ENCODE data around the gene GLE1. TPM values are rescaled to one million over a fixed set of nuclear protein-coding genes. Genes with fewer than 3 reads are reported as not detected.
A peak's percentile ranks its signal among the peaks of the same experiment; 100 is the strongest.

GLE1 gene
- total RNA-seq, 1 donor from 2014 or later: 18.8 TPM

- intact Hi-C loops (cut with micrococcal nuclease): no loop called here
- no peak for DNase-seq
- H3K4me3 ChIP-seq: peak overlapping the region; percentile 90
These were observed 47.3 kb upstream of the GLE1 start for GRCh38 chr9:128457207-128457606.

GRCh38 chr9:128459011-128459410, 45.5 kb upstream of the GLE1 start:
- peaks cover 40% of the 10 kb centered on the region for H3K4me1 ChIP-seq
- no peak for TF ChIP-seq CTCF (IDR thresholded peaks at IDR 0.05; ENCODE audit: borderline replicate concordance)
- H3K27ac ChIP-seq (replicated peaks): peak overlapping the region; percentile 63
- H3K4me3 ChIP-seq: no peak overlapping the region
- peak; percentile 40 for DNase-seq
- no peaks in the 10 kb centered on the region for H3K9me3 ChIP-seq (replicated peaks)
- intact Hi-C loops (cut with micrococcal nuclease): no loop called here
- no peaks in the 10 kb centered on the region for H3K27me3 ChIP-seq (ENCODE audit: low read depth)
- peaks cover 43% of the 10 kb centered on the region for H3K36me3 ChIP-seq

More at GRCh38 chr9:128457207-128457606, 47.3 kb upstream of the GLE1 start:
- TF ChIP-seq CTCF (IDR thresholded peaks at IDR 0.05; ENCODE audit: borderline replicate concordance): no peak
- Histone ChIP-seq H3K4me1 (peaks cover 40% of the 10 kb centered on the region), H3K27ac (replicated peaks) (peak overlapping the region; percentile 89), H3K27me3 (ENCODE audit: low read depth) (no peaks in the 10 kb centered on the region), H3K36me3 (peaks cover 25% of the 10 kb centered on the region), H3K9me3 (replicated peaks) (no peaks in the 10 kb centered on the region)

- intact Hi-C loops (cut with micrococcal nuclease): no loop called here
These were observed 35.4 kb upstream of the GLE1 start for GRCh38 chr9:128469070-128469469.

GRCh38 chr9:128470560-128470959, 34.0 kb upstream of the GLE1 start:
- Histone ChIP-seq H3K36me3 (peaks cover 58% of the 10 kb centered on the region), H3K27ac (replicated peaks) (no peak overlapping the region), H3K27me3 (ENCODE audit: low read depth) (no peaks in the 10 kb centered on the region), H3K4me3 (no peak overlapping the region), H3K4me1 (no peaks in the 10 kb centered on the region), H3K9me3 (replicated peaks) (no peaks in the 10 kb centered on the region)
- intact Hi-C loops (cut with micrococcal nuclease): no loop called here
- TF ChIP-seq CTCF (IDR thresholded peaks at IDR 0.05; ENCODE audit: borderline replicate concordance): no peak
- DNase-seq: no peak

More at GRCh38 chr9:128469070-128469469, 35.4 kb upstream of the GLE1 start:
- H3K4me3 ChIP-seq: no peak overlapping the region
- TF ChIP-seq CTCF (IDR thresholded peaks at IDR 0.05; ENCODE audit: borderline replicate concordance): no peak
- peaks cover 53% of the 10 kb centered on the region for H3K36me3 ChIP-seq
- H3K4me1 ChIP-seq: no peaks in the 10 kb centered on the region
- H3K9me3 ChIP-seq (replicated peaks): no peaks in the 10 kb centered on the region
- H3K27ac ChIP-seq (replicated peaks): no peak overlapping the region
- no peak for DNase-seq
- no peaks in the 10 kb centered on the region for H3K27me3 ChIP-seq (ENCODE audit: low read depth)

GRCh38 chr9:128473104-128473503, 31.4 kb upstream of the GLE1 start:
- intact Hi-C loops (cut with micrococcal nuclease): no loop called here
- no peaks in the 10 kb centered on the region for H3K4me1 ChIP-seq
- H3K27me3 ChIP-seq (ENCODE audit: low read depth): no peaks in the 10 kb centered on the region
- H3K36me3 ChIP-seq: peaks cover 69% of the 10 kb centered on the region
- TF ChIP-seq CTCF (IDR thresholded peaks at IDR 0.05; ENCODE audit: borderline replicate concordance): no peak
- H3K9me3 ChIP-seq (replicated peaks): no peaks in the 10 kb centered on the region
- no peak for DNase-seq
- no peak overlapping the region for H3K27ac ChIP-seq (replicated peaks)
- H3K4me3 ChIP-seq: no peak overlapping the region

Measured in left ventricle myocardium inferior (tissue), 1 donor.